ENCODE results near the gene STARD8. TPM values are rescaled to one million over a fixed set of nuclear protein-coding genes. Genes with fewer than 3 reads are reported as not detected.
"Not testable (repeated sequence)": the region's sequence is repeated elsewhere in the genome, so short reads cannot be mapped to it uniquely, and the experiment has no call there.

Gene STARD8
- polyA plus RNA-seq, 4 donors, result 11.4 to 21.2 (median 17.3) TPM

DNA sequence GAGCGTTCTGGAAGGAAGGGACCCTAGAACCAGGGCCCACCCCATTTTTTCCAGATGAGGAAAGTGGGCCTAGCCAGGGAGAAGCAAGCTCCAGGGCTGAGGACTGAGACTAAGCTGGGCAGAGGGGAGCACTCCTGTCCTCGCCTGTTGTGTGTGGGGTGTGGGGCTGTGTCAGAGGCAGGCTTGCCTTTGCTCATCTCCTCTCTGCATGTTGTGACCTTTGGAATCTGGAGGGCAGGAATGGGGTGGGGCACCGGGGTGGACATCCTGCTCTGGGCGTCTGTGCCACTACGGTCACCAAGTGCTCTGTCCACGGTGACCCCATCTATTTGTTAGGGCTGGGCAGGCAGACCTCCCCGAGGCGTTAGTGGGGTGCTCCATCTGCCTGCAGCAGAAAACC is 41.5 kb downstream of the STARD8 start:
- DNase-seq (ENCODE audit: low read depth in 4 of 4, low spot score in 3 of 4), result not testable (repeated sequence)

DNA sequence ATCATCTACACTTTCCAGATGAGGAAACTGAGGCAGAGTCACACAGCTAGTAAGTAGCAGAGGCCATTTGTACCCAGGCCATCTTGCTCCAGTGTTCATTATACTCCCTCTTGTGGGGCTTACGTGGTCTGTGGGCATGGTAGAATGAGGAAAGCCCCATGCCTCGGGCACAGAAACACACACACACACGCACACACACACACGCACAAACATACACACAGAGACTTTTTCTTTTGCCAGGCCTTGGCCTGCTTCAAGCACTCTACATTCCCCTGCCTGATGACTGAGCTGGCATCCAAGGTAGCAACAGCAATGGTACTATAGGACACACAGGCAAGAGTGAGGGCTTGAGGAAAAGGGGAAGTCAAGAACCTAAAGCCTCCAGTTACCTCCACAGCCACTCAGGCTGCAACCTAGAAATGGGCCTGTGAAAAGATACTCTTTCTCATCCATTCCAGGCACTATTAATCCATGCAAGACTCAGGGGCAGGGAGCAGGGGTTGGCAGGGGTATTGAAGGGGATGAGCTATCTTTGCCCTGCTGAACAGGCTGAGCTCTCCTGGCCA is 43.6 kb downstream of the STARD8 start:
- no peak for DNase-seq (ENCODE audit: low read depth in 4 of 4, low spot score in 3 of 4)

DNA sequence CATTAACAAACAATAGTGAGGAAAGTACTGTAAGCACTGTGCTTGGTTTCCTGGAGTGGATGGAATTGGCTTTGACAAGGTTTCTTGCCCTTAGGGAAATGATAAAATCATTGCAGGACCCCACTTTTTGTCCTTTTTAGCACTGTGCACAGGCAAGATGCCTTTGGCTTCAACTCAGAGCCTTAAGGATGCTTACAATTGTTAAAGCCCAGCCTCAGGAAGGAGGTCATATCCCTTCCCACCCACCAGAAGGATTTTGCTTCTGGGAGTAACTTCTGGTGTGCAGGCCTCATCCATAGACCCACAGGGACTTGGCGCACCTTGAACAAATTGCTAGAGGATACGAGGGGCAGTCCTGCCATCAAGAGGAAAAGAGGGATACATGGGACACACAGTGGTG is 44.5 kb downstream of the STARD8 start:
- no peak for DNase-seq (ENCODE audit: low read depth in 4 of 4, low spot score in 3 of 4)

DNA sequence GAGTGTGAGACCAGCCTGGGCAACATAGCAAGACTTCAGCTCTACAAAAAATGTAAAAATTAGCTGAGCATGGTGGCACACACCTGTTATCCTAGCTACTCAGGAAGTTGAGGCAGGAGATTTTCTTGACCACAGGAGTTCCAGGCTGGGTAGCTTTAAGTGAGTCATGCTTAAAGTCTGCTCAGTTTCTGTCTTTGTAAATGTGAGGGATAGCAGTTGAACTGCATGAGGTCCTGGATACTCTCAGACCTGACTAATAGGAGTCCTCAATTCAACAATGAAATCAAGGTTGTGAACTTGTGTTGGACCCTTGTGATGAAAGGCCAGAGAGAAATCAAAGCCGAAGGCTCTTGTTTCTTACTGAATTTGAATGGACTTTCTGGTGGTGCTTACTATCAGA is 45.2 kb downstream of the STARD8 start:
- DNase-seq (ENCODE audit: low read depth in 4 of 4, low spot score in 3 of 4), result no peak

DNA sequence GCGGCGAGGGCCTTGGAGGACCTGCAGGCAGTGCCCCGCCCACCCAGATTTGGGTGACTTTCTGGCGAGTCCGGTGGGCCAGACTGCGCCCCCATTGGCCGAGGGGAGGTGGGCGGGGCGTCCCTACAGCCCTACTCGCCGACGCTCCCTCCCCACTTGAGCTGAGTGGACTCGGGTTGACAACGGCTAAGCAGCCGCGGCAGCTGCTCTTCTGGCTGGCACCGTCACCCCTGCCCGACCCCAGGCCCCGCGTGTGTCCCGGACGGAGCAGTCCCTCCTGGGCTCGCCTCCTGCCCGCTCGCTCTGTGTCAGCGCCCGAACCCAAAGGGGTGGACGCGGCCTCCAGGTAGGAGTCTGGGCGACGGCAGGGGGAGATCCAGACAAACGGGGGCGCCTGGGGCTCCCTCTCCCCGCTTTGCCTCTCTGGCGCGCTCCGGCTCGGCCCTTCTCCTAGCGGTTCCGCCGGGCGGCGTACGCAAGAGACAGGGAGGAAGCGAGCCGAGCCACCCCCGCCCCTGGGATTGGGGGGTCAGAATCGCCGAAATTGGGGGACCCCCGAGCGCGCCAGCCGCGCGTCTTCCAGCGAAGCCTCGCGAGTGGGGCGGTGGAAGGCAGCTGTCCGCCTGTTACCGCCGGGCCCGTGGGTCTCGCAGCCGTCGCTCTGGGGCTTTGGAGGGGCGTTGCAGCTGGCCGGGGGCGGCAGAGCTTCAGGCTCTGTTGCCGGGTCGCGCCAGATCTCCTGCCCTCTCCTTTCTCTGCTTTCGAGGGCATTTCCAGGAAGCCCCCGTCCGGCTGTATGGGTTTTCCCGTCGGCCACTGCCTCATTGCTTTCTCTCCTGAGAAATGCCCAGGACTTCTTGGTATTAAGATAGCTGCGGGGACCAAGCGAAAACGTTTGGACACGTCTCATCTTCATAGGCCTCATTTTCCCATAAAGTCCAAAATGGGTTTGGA is 46.3 kb downstream of the STARD8 start:
- DNase-seq (ENCODE audit: low read depth in 4 of 4, low spot score in 3 of 4), result no peak

DNA sequence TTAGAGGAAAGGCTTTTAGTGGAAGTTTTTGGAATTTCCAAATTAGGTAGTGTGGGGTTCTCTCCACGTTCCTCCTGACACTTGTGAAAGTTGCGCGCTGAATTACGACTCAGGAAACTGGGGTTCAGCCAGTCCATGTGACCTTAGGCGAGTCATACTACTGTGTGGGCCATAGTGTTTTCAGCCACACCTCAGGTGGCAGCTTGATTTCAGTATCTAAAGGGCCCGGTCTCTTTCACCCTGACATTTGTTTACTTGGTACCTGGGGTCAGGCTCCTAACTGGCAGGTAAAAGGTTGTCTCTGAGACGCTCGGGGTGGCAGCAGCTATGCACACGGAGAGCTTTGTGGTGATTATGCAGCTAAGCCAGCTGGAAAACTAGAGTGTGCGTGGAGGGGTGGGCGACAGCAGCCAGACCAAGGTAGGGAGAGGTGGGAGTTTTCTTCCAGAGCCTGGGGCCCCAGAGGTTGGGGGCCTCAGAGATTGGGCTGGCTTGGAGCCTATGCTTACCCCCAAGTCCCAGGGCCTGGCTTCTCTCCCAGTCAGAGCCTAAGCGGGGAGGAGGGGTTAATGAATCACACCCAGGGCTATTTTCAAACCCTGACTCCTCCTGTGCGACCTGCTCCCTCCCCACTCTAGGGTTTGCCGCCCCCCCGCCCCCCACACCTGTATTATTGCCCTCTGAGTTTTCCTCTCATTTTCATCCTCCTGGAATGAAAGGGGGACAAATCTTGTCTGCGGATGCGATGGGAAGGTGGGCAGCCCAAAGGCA is 47.2 kb downstream of the STARD8 start:
- no peak for DNase-seq (ENCODE audit: low read depth in 4 of 4, low spot score in 3 of 4)

DNA sequence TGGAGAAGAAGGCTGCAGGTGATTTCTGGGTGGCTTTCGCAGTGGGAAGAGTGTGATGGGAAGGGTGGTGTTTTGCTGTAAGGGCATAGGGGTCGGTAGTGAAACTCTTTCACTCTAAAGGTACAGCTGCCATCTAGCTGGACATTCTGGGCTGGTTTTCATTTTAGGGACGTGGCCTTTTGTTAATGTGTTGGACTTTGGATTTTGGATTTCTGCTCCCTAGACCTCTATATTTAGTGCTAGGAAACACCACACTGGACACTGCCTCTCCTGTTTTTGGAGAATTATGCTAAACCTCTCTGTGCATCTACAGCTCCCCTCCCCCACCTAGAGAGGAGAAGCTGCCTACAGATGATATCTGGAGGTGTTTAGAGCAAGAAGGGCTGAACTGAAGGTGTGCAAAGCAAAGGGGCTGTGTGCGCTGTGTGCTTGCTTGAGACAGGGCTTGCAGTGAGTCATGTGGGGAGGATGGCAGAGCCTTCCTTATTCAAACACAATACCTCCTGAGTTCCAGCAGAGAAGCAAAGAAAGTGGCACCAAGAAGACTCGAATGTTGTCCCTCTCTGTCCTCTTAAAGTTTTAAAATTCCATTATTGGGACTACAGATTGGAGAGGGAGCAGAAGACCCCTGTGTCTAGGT is 47.9 kb downstream of the STARD8 start:
- DNase-seq (ENCODE audit: low read depth in 4 of 4, low spot score in 3 of 4), result no peak

DNA sequence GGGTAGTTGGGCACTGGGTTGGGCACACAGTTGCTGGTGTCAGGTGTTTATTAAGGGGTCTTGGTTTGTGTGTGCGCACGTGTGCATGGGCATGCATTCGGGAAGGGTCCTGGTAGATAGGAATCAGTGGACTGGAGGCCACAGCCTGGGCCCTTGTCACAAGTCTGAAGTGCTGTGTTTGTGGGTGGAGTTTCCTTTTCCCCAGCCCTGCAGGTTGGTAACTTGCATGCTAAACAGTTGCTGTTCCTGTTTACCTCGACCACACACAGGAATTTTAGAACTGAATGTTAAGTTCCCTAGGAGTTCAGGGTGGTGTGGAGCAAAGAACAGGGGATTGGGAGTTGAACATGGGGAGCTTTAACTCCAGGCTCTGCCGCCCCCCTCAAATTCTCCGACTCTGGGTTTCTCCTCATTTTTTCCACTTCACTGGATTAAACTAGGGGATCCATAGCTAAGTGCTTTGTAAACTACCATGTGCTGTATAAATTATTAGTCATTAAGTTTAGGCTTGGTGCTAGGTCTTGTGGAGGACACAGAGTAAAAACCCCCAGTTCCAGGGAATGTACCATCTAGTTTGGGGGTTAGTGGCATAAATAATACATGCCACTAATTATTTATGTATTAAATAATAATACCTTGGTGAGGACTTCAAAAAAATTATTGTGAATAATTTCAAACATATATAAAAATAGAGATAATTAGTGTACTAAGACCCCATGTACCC is 49.0 kb downstream of the STARD8 start:
- DNase-seq (ENCODE audit: low read depth in 4 of 4, low spot score in 3 of 4), result no peak

DNA sequence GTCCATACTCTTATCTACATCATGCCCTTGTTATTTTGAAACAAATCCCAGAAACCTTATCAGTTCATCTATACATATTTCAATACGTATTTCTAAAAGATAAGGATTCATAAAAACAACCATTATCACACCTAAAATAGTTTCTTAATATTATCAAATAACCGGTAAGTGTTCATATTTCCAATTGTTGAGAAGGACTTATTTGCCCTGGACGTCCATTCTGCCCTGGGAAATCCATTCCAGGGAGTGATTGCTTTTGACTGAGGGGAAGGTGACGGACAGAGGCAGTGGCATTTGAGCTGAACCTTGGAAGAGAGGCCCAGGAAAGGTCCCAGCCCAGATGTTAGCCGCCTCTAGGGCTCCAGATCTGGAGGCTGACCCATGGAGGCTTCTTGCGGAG is 49.6 kb downstream of the STARD8 start:
- no peak for DNase-seq (ENCODE audit: low read depth in 4 of 4, low spot score in 3 of 4)

DNA sequence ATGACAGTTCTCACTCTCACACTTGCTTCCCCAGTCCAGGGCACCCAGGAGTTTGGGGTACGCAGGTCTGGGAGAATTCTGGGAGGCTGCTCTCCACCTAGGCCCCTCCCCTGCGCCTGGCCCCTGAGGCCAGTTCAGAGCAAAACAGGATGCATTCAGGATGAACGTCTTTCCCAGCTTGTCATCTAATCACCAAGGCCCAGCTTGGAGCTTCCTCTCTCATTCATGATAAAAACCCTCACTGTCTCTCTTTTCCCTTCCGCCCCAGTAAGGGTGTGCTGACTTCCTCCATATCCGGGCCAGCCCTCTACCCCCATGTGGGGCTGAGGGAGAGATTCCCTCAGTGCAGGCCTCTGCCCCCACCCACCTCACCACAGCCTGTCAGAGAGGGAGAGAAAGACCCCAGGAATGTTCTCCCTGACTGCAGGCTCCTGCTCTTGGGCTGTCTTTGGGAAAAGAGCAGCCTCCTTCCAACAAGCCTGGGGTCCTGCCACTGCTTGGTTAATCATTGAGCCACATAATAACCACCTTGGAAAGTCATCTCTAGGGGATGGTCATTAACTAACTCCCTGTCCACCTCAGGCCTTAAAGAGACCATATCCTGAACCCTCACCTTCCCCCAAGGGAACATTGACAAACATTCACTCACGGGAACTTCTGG is 50.1 kb downstream of the STARD8 start:
- no peak for DNase-seq (ENCODE audit: low read depth in 4 of 4, low spot score in 3 of 4)

DNA sequence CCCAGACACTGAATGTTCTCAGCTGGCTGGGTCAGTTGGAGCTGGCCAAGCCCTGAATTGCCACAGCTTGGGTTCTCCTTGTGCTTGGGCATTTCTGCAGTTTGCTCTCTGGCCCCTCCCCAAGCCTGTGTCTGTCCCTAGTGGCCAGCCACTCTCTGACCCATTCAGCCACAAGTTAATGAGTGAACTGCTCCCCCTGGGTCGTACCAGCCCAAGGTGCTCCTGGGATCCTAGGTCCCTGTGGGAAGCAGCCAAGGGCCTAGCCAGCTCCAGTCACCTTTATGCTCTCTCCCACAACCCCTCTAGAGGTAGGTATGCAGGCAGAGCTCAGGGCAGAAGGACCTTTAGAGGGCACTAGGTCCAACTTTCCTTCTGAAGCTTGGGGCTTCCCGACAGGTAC is 51.5 kb downstream of the STARD8 start:
- DNase-seq (ENCODE audit: low read depth in 4 of 4, low spot score in 3 of 4), result no peak

DNA sequence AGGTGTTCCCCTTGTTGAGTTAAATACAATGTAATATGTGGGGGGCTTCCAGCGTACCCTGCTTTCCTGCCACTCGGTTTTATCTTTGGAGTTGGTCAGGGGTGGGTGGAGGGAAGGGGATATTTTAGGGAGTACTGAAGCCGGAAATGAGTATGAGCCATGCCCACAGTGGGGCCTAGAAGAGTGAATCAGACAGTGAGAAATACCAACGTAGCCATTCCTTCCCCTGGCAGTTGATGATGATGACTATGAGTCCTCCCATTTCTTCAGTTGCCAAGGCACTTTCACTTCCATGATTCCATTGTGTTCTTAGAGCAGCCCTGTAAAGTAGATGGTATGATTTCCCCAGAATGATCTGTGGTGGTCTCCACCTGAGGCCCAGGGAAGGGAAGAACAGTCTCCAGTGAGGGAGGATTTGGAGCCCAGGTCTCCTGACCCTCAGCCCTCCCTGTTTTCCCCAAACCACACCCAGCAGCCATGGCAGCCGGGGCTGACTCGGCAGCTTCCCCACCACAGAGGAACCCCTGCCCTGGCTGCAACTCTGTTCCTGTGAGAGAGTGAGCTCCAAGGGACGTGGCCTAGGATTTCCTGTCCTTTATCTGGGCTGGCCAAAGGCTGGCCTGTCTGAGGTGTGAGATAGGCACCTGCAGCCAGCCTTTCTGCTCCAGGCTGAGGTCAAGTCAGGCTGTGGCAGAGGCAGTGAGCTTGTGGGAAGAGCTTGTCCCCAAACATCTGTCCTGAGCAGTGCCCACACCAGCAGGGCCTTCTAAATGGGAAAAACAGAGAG is 52.7 kb downstream of the STARD8 start:
- DNase-seq (ENCODE audit: low read depth in 4 of 4, low spot score in 3 of 4), result no peak

DNA sequence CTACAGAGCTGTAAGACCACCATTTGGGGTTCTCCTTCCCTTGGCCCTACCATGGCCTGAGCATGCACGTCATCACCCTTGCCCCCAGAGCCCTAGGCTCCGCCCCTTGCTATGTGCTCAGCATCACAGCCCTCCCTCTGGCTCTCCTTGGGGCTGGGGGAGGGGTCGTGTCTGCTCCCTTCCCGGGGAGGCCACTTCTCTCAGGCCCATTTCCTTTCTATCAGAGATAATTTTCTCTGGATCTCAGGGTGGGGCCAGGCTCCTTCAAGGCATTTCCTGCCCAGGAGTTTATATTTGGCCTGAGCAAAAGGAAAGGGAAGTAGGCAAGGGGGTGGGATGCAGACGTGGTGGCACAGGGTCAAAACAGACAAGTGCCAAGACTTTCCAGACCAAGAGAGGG is 55.9 kb downstream of the STARD8 start:
- DNase-seq (ENCODE audit: low read depth in 4 of 4, low spot score in 3 of 4), result no peak

DNA sequence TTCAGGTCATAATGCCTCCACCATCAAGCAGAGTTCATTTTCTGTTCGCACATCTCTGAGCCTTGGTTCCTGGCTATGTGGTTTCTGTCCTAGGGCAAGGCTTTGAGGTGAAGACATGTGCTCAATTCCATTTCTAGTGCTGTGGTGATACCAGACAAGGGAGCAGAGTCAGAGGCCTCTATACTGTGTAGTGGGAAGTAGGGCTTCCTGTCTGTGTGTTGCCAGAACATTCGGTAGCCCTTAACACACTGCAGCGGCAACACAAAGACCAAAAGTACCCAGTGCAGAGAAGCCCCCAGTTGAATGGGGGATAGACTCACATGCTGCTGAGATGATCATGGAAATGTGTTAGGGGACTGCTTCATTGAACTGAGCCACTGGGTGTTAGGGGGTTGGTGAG is 56.4 kb downstream of the STARD8 start:
- DNase-seq (ENCODE audit: low read depth in 4 of 4, low spot score in 3 of 4), result no peak

DNA sequence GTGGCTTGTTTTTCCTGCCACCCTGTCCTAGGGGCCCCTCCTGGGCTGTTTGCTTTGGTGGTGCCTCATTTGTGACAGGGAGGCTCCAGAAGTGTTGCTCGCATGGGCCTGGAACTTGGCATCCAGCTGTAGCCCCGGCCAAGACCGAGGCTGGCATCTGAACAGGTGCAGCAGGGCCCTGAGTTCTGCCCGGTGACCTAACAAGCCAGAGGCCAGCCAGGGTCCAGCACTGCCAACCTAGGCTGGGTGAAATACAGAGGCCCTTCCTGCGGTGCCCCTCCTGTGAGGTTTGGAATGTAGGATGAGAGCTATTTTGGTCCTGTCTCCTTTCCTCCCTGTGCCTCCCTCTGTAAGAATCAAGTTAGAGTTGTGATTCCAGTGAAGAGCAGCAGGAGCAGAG is 58.5 kb downstream of the STARD8 start:
- no peak for DNase-seq (ENCODE audit: low read depth in 4 of 4, low spot score in 3 of 4)

DNA sequence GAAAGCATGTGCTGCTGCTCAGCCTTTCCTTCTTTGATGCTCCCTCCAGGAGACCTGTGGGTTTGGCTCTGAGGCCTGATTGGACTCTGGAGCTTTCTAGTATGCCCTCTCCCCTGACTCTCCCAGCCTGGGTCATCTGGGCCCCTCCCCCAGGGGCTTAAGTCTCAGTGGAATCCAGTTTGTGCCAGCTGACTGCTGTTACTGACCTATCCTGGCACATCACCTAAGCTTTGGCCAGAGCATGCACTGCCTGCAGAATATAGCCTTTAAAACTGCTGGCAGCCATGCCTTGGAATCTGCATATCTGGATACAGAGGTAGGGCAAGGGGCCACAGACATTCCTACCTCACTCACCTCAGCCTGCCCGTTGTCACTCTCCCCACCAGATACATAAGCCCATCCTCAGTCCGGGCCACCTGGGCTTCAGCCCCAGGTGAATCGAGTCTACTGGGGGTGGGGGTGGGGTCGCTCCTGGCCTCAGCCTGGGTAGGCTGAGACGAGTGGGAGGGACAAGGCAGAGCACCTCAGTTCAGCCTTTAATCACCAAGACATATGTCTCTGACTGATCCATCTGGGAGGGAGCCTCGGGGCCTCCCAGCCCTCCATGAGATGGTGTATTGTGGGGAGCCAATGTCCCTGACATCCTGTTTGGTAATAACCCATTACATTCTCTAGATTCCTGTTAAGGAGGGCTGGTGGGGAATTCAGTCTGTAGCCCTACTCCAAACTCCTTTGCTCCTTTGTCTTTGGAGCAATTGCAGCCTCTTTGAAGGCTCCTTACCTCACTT is 61.2 kb downstream of the STARD8 start:
- DNase-seq (ENCODE audit: low read depth in 4 of 4, low spot score in 3 of 4), result no peak

DNA sequence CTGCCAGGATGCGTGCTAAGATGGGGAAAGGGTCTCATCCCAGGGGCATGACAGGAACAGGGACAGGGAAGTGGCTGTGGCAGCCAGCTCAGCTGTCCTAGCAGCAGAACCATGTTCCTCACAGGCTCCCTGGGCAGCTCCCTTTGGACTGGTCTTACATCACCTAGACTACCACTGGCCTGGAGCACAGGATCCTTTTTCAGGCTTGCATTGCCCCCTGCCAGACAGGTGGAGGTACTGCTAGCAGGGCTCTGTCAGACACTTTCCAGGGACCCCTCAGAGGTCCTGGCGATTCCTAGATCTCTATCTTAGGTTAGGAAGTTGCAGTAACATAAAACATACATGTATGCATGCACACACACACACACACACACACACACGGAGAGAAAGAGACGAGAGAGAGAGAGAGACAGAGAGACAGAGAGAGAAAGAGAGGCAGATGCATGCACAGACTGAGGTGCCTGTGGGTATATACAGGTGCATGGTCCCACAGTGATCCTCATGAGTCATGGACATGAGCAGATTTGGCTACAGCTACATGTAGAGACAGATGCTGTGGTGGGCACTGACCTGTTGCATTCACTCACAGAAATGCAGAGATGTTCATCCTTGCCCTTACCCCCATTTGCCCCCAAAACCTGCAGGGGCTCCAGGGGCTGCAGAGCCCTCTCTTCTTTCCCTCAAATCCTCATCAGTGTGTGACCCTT is 63.6 kb downstream of the STARD8 start:
- DNase-seq (ENCODE audit: low read depth in 4 of 4, low spot score in 3 of 4), result no peak

DNA sequence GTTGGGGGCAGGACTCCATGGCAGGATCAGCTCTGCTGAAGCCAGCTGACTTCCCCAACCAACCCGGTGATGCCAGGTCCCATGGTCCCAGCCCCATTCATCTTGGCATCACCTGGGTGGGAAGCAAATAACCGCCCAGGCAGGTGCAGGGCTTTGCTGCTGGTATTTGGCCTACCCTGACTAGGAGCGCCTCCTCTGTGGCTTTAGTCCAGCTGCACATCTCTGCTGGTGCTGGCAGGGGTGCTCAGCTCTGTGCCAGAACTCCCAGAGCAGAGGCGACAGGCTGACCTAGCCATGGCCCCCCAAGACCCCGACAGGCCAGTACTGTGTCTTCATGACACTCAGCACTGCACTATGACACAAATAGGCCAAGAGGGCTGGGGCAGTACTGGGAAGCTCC is 64.4 kb downstream of the STARD8 start:
- no peak for DNase-seq (ENCODE audit: low read depth in 4 of 4, low spot score in 3 of 4)

All from left renal pelvis (tissue), 4 donors.